Measurements from ENCODE around the gene QTRT2. TPM values are rescaled to one million over a fixed set of nuclear protein-coding genes. Genes with fewer than 3 reads are reported as not detected.

Gene QTRT2
- total and polyA plus RNA-seq, 7 donors: 3.4 to 10.8 (median 8.2) TPM

GRCh38 chr3:114095796-114096195, 39.3 kb downstream of the QTRT2 start:
- Histone ChIP-seq H3K27ac (no peak overlapping the region), H3K4me3 (no peak overlapping the region), H3K4me1 (no peaks in the 10 kb centered on the region), H3K9me3 (no peaks in the 10 kb centered on the region), H3K36me3 (ENCODE audit: insufficient read depth in 1 of 2, low read depth in 1 of 2) (no peaks in the 10 kb centered on the region), H3K27me3 (ENCODE audit: insufficient read depth in 3 of 3, low read length in 2 of 3) (no peaks in the 10 kb centered on the region)
- no peak for DNase-seq
- intact Hi-C loops (cut with DNase I): no loop called here
- ATAC-seq: no peak
- no peak for TF ChIP-seq CTCF (IDR thresholded peaks at IDR 0.05)
- WGBS, 3 donors: 71 to 75% (median 74%) methylated on average over 3 of the region's 3 CpGs

GRCh38 chr3:114101101-114101500, 44.6 kb downstream of the QTRT2 start:
- H3K9me3 ChIP-seq: no peaks in the 10 kb centered on the region

GRCh38 chr3:114103181-114103580, 46.6 kb downstream of the QTRT2 start:
- Histone ChIP-seq H3K27me3 (ENCODE audit: insufficient read depth in 3 of 3, low read length in 2 of 3) (peaks cover 0 to 2% (median 0%) of the 10 kb centered on the region in 3 donors), H3K36me3 (ENCODE audit: insufficient read depth in 1 of 2, low read depth in 1 of 2) (no peaks in the 10 kb centered on the region), H3K27ac (no peak overlapping the region), H3K4me1 (no peaks in the 10 kb centered on the region), H3K9me3 (no peaks in the 10 kb centered on the region), H3K4me3 (no peak overlapping the region)
- ATAC-seq: no peak
- no peak for DNase-seq
- intact Hi-C loops (cut with DNase I): no loop called here
- WGBS, 3 donors: 93 to 95% (median 94%) methylated on average over 27 of the region's 27 CpGs
- no peak for TF ChIP-seq CTCF (IDR thresholded peaks at IDR 0.05)

More at GRCh38 chr3:114101101-114101500, 44.6 kb downstream of the QTRT2 start:
- no peaks in the 10 kb centered on the region for H3K4me1 ChIP-seq
- H3K36me3 ChIP-seq (ENCODE audit: insufficient read depth in 1 of 2, low read depth in 1 of 2): no peaks in the 10 kb centered on the region
- no peak overlapping the region for H3K27ac ChIP-seq
- H3K4me3 ChIP-seq: no peak overlapping the region
- intact Hi-C loops (cut with DNase I): no loop called here
- DNase-seq (no peak), ATAC-seq (no peak)
- 38 to 48% (median 44%) methylated on average over 1 of the region's 1 CpG for WGBS, 3 donors
- H3K27me3 ChIP-seq (ENCODE audit: insufficient read depth in 3 of 3, low read length in 2 of 3): no peaks in the 10 kb centered on the region
- TF ChIP-seq CTCF (IDR thresholded peaks at IDR 0.05): no peak

GRCh38 chr3:114103858-114104257, 47.3 kb downstream of the QTRT2 start:
- peaks cover 0 to 3% (median 0%) of the 10 kb centered on the region in 3 donors for H3K27me3 ChIP-seq (ENCODE audit: insufficient read depth in 3 of 3, low read length in 2 of 3)
- no peak for TF ChIP-seq CTCF (IDR thresholded peaks at IDR 0.05)
- intact Hi-C loops (cut with DNase I): no loop called here
- H3K4me1 ChIP-seq: no peaks in the 10 kb centered on the region
- no peak overlapping the region for H3K4me3 ChIP-seq
- 84 to 92% (median 86%) methylated on average over 4 of the region's 4 CpGs for whole genome bisulfite sequencing, 3 donors
- H3K9me3 ChIP-seq: no peaks in the 10 kb centered on the region
- H3K27ac ChIP-seq: no peak overlapping the region
- H3K36me3 ChIP-seq (ENCODE audit: insufficient read depth in 1 of 2, low read depth in 1 of 2): no peaks in the 10 kb centered on the region
- no peak for DNase-seq
- ATAC-seq: no peak

- intact Hi-C loops (cut with DNase I): no loop called here
- no peak for TF ChIP-seq CTCF (IDR thresholded peaks at IDR 0.05)
- no peak overlapping the region for H3K4me3 ChIP-seq
Observed at GRCh38 chr3:114104414-114104813, 47.9 kb downstream of the QTRT2 start.

More at GRCh38 chr3:114104414-114104813, 47.9 kb downstream of the QTRT2 start:
- DNase-seq (no peak), ATAC-seq (no peak)
- H3K4me1 ChIP-seq: no peaks in the 10 kb centered on the region
- no peaks in the 10 kb centered on the region for H3K36me3 ChIP-seq (ENCODE audit: insufficient read depth in 1 of 2, low read depth in 1 of 2)
- H3K27ac ChIP-seq: no peak overlapping the region
- 92 to 95% (median 93%) methylated on average over 3 of the region's 3 CpGs for WGBS, 3 donors
- H3K27me3 ChIP-seq (ENCODE audit: insufficient read depth in 3 of 3, low read length in 2 of 3): peaks cover 0 to 3% (median 0%) of the 10 kb centered on the region in 3 donors
- H3K9me3 ChIP-seq: no peaks in the 10 kb centered on the region

All from psoas muscle (tissue), 8 donors.